ENCODE data around the gene NFU1. TPM values are rescaled to one million over a fixed set of nuclear protein-coding genes. Genes with fewer than 3 reads are reported as not detected.
A peak's percentile ranks its signal among the peaks of the same experiment; 100 is the strongest.
"Not testable (repeated sequence)": the region's sequence is repeated elsewhere in the genome, so short reads cannot be mapped to it uniquely, and the experiment has no call there.

NFU1 gene
- polyA plus RNA-seq, 1 donor, result 54.1 TPM

DNA sequence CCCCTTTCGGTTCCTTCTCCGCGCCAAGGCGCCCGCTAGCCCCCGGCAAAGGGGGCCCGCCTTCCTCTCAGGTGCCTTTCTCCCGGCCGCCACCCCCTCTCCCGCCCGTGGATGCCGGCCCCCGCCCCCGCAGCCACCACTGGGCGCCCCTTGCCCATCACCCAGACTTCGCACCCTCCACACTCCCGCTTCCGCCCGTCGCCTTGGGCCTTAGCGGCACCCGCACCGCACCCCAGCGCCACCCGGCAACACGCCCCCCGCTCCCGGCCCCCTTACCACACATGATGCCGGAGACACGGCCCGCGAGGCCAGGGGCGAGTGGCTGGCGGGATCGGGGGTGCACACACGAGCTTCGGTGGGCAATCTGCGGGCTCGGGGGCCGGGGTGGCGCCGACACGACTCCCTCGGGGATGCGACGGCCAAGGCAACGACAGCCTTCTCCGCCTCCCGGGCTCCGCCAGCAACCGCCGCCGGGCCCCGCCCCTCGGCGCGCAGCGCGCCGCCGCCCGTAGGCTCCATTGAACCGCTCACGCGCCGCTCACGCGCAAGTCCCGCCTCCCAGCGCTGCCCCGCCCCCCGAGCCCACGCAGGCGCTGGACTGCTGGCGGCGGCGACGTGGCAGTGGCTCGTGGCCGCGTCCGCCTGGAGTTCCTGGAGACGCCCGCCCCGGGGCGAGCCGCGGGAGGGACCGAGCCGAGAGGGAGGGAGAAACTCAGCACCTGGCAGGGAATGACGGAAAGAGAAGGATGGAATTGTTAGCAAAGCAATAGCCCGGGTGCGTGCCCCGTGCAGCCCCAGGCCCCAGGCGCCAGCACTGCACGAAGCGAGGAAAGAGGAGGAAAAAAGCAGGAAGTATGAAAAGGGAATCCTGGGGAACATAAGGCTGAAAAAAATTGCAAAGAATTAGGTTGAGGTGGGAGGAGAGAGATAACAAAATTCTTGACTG, 50.2 kb downstream of the NFU1 start, which contains the start of gene GFPT1:
Gene GFPT1 (minus strand): TSS at position 439 of the 946 bp plus-strand sequence. CDS start 156 bp downstream, at position 283.
- DNase-seq, result peak; percentile 98

DNA sequence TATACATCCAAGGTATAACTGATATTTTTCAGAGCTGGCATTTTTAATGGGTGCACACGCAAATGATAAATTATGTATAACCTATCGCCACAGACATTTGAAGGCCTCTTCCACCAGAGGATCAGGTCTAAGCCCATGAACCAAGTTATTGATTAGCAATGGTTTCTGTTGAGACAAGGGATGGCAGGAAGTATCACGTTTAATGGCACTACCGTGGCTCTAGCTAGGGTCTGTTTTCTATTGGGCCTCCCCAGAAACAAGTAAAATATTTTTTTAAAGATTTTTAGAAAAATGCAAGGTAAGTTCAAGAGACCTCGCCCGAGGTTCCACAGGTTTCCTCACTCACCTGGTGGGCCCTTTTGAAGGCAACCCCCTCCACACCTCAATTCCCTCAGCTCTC, 50.9 kb downstream of the NFU1 start:
- DNase-seq, result no peak

DNA sequence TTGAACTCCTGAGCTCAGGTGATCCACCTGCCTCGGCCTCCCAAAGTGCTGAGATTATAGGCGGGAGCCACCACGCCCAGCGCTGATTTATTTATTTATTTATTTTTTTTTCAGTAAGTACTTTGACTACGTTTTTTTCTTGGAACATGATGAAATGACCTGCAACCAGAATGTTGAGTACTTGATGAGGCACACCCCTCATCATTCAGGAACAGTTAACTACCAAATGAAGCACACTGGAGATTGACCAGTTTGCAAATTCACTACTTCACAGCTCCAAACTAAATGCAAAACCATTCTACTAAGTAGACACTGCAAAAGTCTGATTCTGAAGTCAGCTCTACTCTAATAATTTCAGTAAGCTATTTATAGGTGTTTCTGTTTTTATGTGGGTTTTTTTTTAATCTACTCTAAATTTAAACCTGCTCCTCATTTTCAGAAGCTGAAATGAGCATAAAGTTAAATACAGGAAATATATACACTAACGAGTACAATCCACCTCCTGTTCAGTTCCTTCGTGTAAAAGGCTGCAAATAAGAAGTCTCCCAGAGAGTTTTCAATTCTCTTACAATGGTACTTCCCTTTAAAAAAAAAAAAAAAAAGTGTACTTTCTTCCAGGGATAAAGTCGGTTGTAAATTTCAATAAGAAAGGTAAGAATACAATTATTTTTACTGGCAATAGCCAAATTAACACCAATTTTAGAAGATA, 51.6 kb downstream of the NFU1 start:
- DNase-seq, result no peak

DNA sequence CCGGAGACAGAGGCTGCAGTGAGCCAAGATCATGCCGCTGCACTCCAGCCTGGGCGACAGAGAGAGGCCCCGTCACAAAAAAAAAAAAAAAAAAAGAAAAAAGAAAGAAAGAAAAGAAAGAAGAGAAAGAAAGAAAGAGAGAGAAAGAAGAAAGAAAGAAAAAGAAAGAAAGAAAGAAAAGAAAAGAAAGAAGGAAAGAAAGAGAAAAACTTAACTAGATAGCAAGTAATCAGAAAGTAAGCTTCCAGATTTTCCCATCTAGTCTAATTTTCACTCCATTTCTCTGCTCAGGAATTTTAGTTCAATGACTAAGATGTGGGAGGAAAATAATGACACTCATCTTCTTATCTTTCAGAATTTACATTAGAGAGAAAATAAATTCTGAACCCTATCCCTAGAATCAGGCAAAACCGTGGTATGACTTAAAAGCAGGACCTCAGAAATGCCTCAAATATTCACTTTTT, 52.6 kb downstream of the NFU1 start:
- no peak for DNase-seq

DNA sequence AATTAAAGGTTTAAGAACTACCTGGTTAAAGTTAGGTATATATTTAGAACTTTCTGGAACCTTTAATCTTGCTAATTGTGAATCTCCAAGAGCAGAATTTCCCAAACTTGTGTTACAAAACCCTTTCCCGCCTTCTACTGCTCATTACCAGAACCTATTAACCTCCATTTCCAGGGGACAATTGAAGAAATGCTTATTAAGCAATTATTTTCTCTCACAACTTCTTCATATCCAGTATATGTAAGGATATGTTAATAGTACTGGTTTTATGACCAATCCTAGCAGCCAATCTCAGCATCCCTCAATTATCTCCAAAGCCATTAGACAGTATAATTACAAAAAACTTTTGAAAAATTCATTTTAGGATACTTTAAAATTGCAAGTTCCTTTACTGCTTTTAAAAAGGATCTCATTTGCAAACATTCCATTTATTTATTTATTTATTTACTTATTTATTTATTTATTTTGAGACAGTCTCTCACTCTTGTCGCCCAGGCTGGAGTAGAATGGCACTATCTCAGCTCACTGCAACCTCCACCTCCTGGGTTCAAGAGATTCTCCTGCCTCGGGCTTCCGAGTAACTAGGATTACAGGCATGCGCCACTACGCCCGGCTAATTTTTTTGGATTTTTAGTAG, 53.9 kb downstream of the NFU1 start:
- no peak for DNase-seq

DNA sequence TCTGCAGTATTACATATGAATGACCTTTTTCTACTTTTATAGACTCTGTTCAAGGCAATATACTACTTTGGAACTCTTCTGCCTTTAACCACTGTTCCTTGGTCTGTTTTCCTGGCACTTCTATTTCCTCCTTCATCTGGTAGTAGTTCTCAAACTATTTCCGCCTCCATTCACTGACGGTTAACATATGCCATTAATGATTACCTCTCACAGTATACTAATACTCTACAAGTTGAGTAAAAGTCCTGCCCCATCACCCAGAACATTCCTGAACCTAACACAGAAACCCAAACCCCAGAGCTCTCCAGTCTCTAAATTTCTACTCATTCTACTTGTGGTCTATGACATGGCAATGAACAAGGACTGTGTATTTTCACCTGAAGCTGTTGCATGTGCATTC, 54.7 kb downstream of the NFU1 start:
- DNase-seq, result no peak

DNA sequence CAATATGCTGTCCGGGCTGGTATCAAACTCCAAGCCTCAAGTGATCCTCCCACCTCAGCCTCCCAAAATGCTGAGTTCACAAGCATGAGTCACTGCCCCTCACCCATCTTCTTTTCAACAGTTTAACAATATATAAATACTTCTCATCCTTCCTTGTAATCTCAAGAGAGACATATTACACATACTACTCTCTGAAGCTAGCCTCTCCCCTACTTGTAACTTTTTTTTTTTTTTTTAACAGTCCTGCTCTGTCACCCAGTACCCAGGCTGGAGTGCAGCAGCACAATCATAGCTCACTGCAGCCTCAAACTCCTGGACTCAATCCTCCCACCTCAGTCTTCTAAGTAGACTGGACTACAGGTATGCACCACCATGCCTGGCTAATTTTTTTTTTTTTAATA, 55.9 kb downstream of the NFU1 start:
- no peak for DNase-seq

DNA sequence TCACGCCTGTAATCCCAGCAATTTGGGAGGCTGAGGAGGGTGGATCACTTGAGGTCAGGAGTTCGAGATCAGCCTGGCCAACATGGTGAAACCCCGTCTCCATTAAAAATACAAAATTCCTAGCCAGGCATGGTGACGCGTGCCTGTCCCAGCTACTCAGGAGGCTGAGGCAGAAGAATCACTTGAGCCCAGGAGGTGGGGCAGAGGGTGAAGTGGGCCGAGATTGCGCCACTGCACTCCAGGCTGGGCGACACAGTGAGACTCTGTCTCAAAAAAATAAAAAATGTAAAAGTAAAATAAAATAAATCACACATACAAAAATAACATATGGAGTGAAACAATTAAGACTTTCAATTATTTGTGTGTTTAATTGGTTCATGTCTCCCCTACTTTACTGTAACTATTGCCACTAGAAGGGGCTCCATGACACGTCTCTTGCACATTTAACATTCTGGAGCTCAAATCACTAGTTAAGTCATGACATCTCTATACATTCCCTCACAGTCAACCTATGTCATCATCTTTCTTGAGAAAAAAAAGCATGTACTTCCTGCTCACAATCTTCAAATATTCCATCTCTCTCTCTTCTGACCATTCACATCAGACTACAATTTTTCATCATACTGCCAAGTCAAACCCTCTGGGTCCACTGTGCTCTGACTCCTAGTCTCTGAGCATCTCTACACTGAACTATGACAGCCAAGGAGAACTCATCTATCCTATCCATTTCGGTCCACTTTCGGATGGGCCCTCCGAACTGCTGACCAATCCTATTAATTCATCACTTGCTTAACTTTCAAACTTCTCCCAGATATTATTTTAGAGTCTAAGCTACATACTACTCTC, 56.9 kb downstream of the NFU1 start:
- no peak for DNase-seq

DNA sequence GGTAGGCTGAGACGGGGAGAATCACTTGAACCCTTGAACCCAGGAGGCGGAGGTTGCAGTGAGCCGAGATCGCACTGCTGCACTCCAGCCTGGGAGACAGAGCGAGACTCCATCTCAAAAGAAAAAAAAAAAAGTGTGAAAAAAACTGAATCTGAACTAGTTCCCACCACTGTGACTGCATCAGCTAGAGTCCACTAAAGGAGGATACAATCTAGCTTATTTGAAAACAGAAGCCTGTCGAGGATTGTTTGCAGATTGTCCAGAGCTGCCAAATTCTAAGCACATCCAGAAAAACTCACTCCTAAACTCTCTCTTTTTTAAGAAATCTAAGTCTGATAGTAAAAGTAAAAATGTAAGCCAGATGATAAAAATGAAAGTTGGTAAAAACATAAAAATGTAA, 60.8 kb downstream of the NFU1 start:
- no peak for DNase-seq

DNA sequence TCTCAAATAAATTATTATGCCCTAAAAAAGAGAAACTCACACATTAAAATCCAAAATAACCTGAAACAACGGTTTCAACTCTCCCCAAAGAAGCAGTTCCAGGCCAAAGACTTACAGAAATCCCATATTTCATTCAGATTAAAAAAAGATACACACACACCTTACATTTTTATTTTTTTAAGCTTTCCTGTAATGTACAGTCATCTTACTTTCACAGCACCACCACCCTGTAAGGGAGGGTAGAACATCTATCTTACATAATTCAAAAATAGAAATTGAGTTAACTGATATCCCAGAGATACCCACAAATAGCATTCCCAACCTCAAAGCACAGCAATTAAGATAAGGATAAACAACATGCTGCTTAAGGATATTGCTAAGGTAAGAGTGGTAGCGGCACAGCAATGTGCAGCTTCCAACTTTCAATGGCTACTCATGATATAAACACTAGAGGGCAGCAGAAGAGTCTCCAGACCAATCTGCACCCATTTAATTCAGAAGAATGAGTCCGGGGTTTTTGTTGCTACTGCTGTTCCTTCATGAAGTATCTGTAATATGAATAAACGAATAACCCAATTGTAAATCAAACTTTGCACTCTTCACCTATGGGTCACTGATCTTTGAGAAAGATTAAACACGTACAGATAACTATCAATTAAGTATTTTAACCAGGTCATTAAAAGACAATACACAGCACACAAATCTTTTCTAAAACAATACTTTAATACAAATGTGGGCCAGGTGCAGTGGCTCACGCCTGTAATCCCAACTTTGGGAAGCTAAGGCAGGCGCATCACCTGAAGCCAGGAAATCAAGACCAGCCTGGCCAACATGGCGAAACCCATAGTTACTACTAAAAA, 61.5 kb downstream of the NFU1 start:
- DNase-seq, result no peak

DNA sequence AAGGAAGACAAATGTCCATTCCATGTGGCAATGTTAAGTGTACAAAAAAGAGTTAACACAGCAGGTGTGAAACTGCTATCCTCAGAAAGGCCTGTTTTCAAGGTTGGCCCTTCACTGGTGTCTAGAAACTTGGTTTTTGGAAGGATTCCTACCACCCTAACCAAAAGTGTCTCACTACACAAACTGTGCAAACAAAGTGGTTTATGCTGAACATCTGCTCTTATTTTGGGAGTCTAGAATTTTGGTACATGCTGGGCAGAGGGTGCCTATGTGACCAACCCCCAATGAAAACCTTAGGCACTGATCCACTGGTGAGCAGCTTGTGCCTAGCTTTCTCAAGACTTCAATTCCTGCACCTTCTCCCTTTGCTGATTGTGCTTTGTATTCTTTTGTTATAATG, 64.5 kb downstream of the NFU1 start:
- DNase-seq, result no peak

DNA sequence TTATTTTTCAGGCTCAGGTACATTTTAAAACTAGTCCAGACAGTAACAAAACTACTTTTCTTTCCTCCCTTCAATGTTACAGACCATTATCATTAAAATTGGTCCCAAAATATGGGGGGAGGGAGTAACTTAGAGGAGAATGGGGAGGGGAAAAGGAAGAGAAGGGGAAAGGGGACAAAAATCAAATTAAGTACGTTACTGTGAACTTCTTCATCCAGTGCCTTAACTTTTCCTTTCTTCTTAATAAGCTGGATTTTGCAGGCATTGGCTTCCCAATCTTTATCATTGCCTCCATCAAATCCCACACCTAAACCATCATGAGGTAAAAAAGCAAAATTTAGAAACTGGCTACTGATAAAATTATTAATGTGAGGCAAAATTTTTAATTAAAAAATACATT, 67.4 kb downstream of the NFU1 start:
- DNase-seq, result no peak

DNA sequence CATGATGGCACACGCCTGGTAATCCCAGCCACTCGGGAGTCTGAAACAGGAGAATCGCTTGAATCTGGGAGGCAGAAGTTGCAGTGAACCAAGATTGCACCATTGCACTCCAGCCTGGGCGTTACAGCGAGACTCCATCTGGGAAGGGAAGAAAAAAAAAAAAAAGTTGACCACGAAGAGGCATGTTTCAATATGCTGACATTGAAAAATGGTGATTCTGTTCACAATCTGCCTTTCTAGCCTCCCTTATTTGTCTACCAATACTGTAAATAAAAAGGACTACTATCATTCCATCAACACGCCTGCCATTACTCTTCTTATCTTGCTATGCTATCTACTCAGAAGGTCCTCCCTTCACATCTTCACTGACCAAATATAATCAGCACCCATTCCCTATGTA, 68.6 kb downstream of the NFU1 start:
- no peak for DNase-seq

DNA sequence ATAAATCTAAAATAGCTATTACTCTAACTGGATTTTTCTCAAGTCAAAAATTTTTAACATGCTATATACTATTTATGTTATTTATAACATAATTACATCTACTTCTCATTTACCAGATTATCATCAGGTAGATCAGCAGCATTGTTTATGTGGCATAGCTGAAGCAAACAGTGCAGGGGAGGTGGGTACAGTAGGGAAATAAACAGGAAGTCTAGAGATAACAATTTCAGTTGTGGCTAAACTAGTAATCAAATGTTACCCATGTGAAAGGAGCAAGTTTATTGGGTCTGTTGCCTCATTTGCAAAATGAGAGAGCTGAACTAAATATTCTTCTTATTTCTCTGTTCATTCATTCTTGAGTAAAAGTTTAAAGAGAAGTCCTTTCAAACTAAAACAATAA, 77.9 kb downstream of the NFU1 start:
- DNase-seq, result no peak

DNA sequence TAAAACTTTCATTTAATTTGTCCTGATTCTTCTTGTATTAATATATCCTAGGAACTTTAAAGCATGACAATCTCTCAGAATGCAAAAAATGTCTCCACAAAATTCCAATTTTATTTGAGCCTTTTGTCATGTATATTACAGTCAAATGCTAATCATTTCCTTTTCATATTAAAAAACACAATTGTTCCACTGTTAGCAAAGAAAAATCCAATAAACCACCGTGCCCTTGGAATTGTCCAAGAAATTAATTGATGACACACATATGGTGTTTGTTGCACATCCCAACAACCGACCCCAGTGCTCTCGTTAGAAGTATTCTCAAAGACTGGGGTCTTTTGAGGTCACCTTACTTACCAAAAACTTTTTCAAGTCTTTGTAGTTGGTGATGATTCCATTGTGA, 78.3 kb downstream of the NFU1 start:
- no peak for DNase-seq

DNA sequence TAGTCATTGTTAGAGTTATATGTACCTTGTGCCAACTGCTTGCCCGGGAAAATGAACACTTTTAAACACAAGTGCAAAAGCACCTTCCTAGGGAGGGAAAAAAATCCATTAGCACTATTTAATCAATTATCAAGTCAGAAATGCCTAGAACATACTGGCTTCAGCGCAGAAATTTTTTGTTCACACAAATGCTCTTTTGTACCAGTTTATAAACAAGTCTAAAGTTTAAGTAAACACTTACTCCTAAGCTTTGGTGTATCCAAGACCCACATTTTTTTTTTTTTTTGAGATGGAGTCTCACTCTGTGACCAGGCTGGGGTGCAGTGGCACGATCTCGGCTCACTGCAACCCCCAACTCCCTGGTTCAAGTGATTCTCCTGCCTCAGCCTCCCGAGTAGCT, 80.8 kb downstream of the NFU1 start:
- no peak for DNase-seq

DNA sequence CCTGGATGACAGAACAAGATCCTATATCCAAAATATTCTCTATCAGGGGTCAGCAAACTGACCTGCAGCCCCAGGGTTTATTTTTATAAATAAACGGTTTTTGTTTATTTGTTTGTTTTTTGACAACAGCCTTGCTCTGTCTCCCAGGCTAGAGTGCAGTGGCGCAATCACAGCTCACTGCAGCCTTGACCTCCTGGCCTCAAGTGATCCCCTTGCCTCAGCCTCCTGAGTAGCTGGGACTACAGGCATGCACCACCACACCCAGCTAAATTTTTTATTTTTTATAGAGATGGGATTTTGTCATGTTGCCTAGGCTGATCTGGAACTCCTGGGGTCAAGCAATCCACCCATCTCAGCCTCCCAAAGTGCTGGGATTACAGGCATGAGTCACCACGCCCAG, 82.3 kb downstream of the NFU1 start:
- DNase-seq, result not testable (repeated sequence)

DNA sequence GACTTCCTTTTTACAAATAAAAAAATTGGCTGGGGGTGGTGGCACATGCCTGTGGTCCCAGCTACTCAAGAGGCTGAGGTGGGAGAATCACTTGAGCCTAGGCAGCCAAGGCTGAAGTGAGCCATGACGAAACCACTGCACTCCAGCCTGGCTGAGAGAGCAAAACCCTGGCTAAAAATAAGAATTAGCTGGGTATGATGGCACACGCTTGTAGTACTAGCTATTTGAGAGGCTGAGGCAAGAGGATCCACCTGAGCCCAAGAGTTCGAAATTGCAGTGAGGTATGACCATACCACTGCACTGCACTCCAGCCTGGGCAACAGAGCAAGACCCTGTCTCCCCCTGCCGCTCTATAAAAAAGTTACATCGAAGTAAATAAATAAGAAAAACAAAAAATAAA, 83.9 kb downstream of the NFU1 start:
- DNase-seq, result no peak

DNA sequence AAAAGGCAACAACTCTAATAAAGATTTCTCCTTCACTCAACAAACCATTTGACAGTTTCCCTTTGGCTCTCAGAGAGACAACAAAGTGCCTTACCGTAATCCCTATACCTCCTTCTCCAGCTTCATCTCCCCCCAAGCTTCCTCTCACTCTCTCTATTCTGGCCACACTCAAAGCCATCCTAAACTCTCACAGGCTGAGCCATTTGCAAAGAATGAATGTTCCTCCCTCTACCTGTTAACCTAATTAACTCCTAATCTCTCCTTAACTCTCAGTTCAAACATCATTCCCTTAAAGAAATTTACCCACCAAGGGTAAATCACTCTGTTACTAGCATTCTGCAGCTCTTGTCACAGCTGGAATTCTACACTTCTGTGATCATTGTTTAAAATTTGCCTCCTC, 88.5 kb downstream of the NFU1 start:
- no peak for DNase-seq
